H1 (cell line): ENCODE results near the gene PLVAP. TPM values are rescaled to one million over a fixed set of nuclear protein-coding genes. Genes with fewer than 3 reads are reported as not detected.

Experiments used
- ASH2L ChIP-seq: fragments of 200-600, 300-600 bp; sonication (generic); IDR thresholded peaks from one replicate; pipeline ENCODE4 v1.7.1; 2017; ENCODE audit warnings: low read length
- CHD7 ChIP-seq: fragments of 300-600 bp; sonication (generic); IDR thresholded peaks from 2 replicates; pipeline ENCODE4 v1.7.1; 2012; ENCODE audit warnings: low read length, moderate library complexity, mild to moderate bottlenecking, inconsistent platforms; ENCODE audit not compliant: insufficient replicate concordance
- CTCF ChIP-seq, 3 experiments: IDR thresholded peaks; 1 replicate in 2 of 3; 2 replicates in 1 of 3; pipeline versions ENCODE4 v1.5.1 to v1.6.1; 2011; ENCODE audit warnings: low read length in 3 of 3, mild to moderate bottlenecking in 3 of 3, inconsistent platforms in 2 of 3, low read depth in 1 of 3, moderate library complexity in 1 of 3; ENCODE audit not compliant: insufficient read depth in 1 of 3; ENCODE audit errors: control extremely low read depth in 1 of 3
- SP4 ChIP-seq: IDR thresholded peaks from 2 replicates; pipeline ENCODE4 v1.6.1; 2012; ENCODE audit warnings: low read length, inconsistent platforms
- TAF1 ChIP-seq: IDR thresholded peaks from 2 replicates; pipeline ENCODE4 v1.6.1; 2011; ENCODE audit warnings: mild to moderate bottlenecking, low read depth, low read length
- ZNF274 ChIP-seq: IDR thresholded peaks from 2 replicates; pipeline ENCODE4 v1.7.0; 2012; ENCODE audit warnings: low read length, borderline replicate concordance; ENCODE audit errors: extremely low read depth
- polyA plus RNA-seq, 7 experiments: library from polyadenylated mRNA; depleted of rRNA in 3 of 7; stranded (reverse) in 5 of 7; unstranded in 2 of 7; fragments of >200 nt in 5 of 7; fragments of 200-250 nt in 2 of 7; gene quantifications; 1 replicate in 5 of 7; 2 replicates in 1 of 7; 4 replicates in 1 of 7; pipeline versions ENCODE4 v1.2.1 to v1.2.3, GENCODE V29; 2011 to 2013; ENCODE audit warnings: missing spikeins in 2 of 7, mixed read lengths in 2 of 7
- total RNA-seq: library from RNA; stranded (reverse); fragmentation: NEBNext Ultra II Directional; extraction: Animal tissue kit (Norgen Biotek cat#: 25700); gene quantifications from 2 replicates; pipeline ENCODE4 v1.2.1, GENCODE V29; 2021

PLVAP gene
- total and polyA plus RNA-seq, 2 of the 8 experiments (the other 6 are each of a cell fraction or from before 2014, with no cell fraction given): 0.32 TPM; not detected in 1

GRCh38 chr19:17336872-17337674, 40.1 kb downstream of the PLVAP start, which contains the start of gene GTPBP3 (continued):
- TF ChIP-seq CHD7 (no peak), SP4 (peak; percentile 75), TAF1 (peak; percentile 49), CTCF (IDR thresholded peaks at IDR 0.05; ENCODE audit: control extremely low read depth in 1 of 3, insufficient read depth in 1 of 3, low read depth in 1 of 3, low read length in 3 of 3) (no peak), ASH2L (peak; percentile 82), ZNF274 (no peak)
